Natural killer cell (primary cell): Measurements from ENCODE around the gene ZNF546. TPM values are rescaled to one million over a fixed set of nuclear protein-coding genes. Genes with fewer than 3 reads are reported as not detected.

Experiments used
- ATAC-seq, 3 donors: fragments of 150-1000 bp in 2 of 3; fragments of 200-7000 bp in 1 of 3; cut with Tn5 transposase; 1 replicate in 1 of 3; 2 replicates in 2 of 3; pipeline ENCODE4 v1.10.0; 2021; ENCODE audit warnings: mild to moderate bottlenecking in 2 of 3, moderate library complexity in 2 of 3
- DNase-seq, 2 donors: peaks; one replicate each; pipeline versions ENCODE4 v3.0.0 to v3.0.0-alpha.2; 2013 to 2021; ENCODE audit warnings: mixed read lengths in 1 of 2
- H3K27ac ChIP-seq: one replicate; pipeline ENCODE4 v1.5.1; 2013; ENCODE audit warnings: mild to moderate bottlenecking, low read length
- H3K27me3 ChIP-seq: one replicate; pipeline ENCODE4 v1.6.1; 2013; ENCODE audit warnings: low read length; ENCODE audit not compliant: control insufficient read depth, insufficient read depth
- H3K36me3 ChIP-seq: one replicate; pipeline ENCODE4 v1.6.1; 2013; ENCODE audit warnings: low read length; ENCODE audit not compliant: control insufficient read depth, insufficient read depth
- H3K4me1 ChIP-seq: one replicate; pipeline ENCODE4 v1.6.1; 2013; ENCODE audit warnings: low read length; ENCODE audit not compliant: control insufficient read depth, insufficient read depth
- H3K4me3 ChIP-seq: one replicate; pipeline ENCODE4 v1.5.1; 2013; ENCODE audit warnings: low read length
- H3K9me3 ChIP-seq: one replicate; pipeline ENCODE4 v1.6.1; 2013; ENCODE audit warnings: low read length; ENCODE audit not compliant: control insufficient read depth, insufficient read depth
- H3K27ac Mint-ChIP-seq, 2 donors: one replicate each; pipeline ENCODE4 v1.8.0; 2022; ENCODE audit warnings: mild to moderate bottlenecking in 2 of 2, mixed read lengths in 2 of 2, moderate library complexity in 1 of 2
- H3K27me3 Mint-ChIP-seq, 2 donors: one replicate each; pipeline ENCODE4 v1.8.0; 2022; ENCODE audit warnings: low read depth in 2 of 2, mixed read lengths in 2 of 2
- H3K36me3 Mint-ChIP-seq: one replicate; pipeline ENCODE4 v1.8.0; 2022; ENCODE audit warnings: mixed read lengths
- H3K4me1 Mint-ChIP-seq, 2 donors: one replicate each; pipeline ENCODE4 v1.8.0; 2022; ENCODE audit warnings: mixed read lengths in 2 of 2
- H3K4me3 Mint-ChIP-seq: one replicate; pipeline ENCODE4 v1.8.0; 2022; ENCODE audit warnings: mild to moderate bottlenecking, moderate library complexity, mixed read lengths
- H3K9me3 Mint-ChIP-seq, 2 donors: one replicate each; pipeline ENCODE4 v1.8.0; 2022; ENCODE audit warnings: mixed read lengths in 2 of 2
- WGBS: methylation state at CpG from one replicate; pipeline ENCODE4 v1.1.7; 2013; ENCODE audit warnings: missing lambda C conversion rate; ENCODE audit not compliant: insufficient coverage; 5-methylcytosine and 5-hydroxymethylcytosine counted together
- intact Hi-C: fragments of 100-400 bp; cut with micrococcal nuclease; formaldehyde crosslinking; loops from one replicate; pipeline ENCODE4 v1.14.2; 2022
- total RNA-seq, 4 donors: library from RNA; stranded (reverse); fragments of 120-200 nt in 1 of 4; gene quantifications; one replicate each; pipeline versions ENCODE4 v1.2.3 to v1.2.4, GENCODE V29; 2013 to 2022
- TF ChIP-seq, protein P1 (sequence below): fragments of 200-600 bp; IDR thresholded peaks from one replicate; pipeline ENCODE4 v1.8.0; 2022; ENCODE audit warnings: antibody characterized with exemption

Gene ZNF546
- total RNA-seq, 3 donors from 2014 or later (not counting 1 experiment from before 2014, with no cell fraction given), result 3.3 to 4.0 (median 3.8) TPM

DNA sequence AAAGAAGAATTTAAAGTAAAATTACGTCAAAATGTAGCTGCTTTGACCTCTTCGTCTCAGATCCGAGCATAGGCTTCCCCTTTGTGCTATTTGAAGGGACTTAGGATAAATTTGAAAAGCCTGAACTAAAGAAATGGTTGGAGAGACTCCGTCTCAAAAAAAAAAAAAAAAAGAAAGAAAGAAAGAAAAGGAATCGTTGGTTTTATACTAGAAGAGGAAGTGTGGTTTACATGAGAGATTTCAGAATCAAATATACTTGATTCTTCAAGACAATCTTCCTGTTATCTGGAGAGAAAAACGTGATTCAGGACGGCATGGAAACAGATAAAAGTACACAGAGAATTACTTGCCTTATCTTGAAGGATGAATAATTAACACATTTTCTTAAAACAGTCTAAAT, 59.6 kb downstream of the ZNF546 start:
- Histone ChIP-seq H3K4me1 (peaks cover 13% of the 10 kb centered on the region), H3K9me3 (peaks cover 2% of the 10 kb centered on the region), H3K27me3 (peaks cover 4% of the 10 kb centered on the region), H3K4me3 (peak overlapping the region; percentile 90), H3K27ac (peak overlapping the region; percentile 77), H3K36me3 (no peaks in the 10 kb centered on the region)
- H3K36me3 Mint-ChIP-seq, result peaks cover 16% of the 10 kb centered on the region
- H3K27me3 Mint-ChIP-seq, result peaks cover 19 to 24% of the 10 kb centered on the region in 2 donors
- H3K4me1 Mint-ChIP-seq, result peaks cover 48 to 51% of the 10 kb centered on the region in 2 donors
- DNase-seq (no peak), ATAC-seq (no peak)
- intact Hi-C loops, result no loop called here
- TF ChIP-seq, protein P1, sequence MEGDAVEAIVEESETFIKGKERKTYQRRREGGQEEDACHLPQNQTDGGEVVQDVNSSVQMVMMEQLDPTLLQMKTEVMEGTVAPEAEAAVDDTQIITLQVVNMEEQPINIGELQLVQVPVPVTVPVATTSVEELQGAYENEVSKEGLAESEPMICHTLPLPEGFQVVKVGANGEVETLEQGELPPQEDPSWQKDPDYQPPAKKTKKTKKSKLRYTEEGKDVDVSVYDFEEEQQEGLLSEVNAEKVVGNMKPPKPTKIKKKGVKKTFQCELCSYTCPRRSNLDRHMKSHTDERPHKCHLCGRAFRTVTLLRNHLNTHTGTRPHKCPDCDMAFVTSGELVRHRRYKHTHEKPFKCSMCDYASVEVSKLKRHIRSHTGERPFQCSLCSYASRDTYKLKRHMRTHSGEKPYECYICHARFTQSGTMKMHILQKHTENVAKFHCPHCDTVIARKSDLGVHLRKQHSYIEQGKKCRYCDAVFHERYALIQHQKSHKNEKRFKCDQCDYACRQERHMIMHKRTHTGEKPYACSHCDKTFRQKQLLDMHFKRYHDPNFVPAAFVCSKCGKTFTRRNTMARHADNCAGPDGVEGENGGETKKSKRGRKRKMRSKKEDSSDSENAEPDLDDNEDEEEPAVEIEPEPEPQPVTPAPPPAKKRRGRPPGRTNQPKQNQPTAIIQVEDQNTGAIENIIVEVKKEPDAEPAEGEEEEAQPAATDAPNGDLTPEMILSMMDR, result no peak
- peak overlapping the region; percentile 91 to 93 for H3K27ac Mint-ChIP-seq
- H3K9me3 Mint-ChIP-seq, result peaks cover 12 to 17% of the 10 kb centered on the region in 2 donors
- 3% methylated on average over 4 of the region's 7 CpGs for WGBS
- peak overlapping the region; percentile 98 for H3K4me3 Mint-ChIP-seq

DNA sequence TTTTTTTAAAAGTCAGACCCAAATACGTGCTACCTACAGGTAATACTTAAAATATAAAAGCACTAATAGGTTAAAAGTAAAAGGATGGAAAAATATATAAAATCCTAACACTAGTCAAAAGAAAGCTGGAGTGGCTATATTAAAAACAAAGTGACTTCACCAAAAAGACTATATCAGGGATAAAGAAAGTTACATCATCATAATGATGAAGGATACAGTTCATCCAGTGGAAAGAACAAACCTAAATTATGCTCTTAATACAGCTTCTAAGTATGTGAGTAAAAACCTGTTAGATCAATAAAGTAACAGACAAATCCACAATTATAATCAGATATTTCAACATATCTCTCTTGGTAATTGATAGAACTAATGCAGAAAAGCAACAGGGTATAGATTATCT, 60.3 kb downstream of the ZNF546 start:
- Mint-ChIP-seq H3K4me1 (peaks cover 46 to 47% of the 10 kb centered on the region in 2 donors), H3K27ac (no peak overlapping the region), H3K27me3 (peaks cover 19 to 29% of the 10 kb centered on the region in 2 donors), H3K36me3 (peaks cover 16% of the 10 kb centered on the region), H3K4me3 (no peak overlapping the region), H3K9me3 (peaks cover 12 to 17% of the 10 kb centered on the region in 2 donors)
- Histone ChIP-seq H3K27me3 (peaks cover 4% of the 10 kb centered on the region), H3K27ac (no peak overlapping the region), H3K4me3 (no peak overlapping the region), H3K36me3 (no peaks in the 10 kb centered on the region), H3K4me1 (peaks cover 13% of the 10 kb centered on the region), H3K9me3 (peaks cover 2% of the 10 kb centered on the region)
- ATAC-seq (no peak), DNase-seq (no peak)
- intact Hi-C loops, result no loop called here
- WGBS, result no CpG with 5 or more reads among the region's 1 CpG
- TF ChIP-seq, protein P1, result no peak

DNA sequence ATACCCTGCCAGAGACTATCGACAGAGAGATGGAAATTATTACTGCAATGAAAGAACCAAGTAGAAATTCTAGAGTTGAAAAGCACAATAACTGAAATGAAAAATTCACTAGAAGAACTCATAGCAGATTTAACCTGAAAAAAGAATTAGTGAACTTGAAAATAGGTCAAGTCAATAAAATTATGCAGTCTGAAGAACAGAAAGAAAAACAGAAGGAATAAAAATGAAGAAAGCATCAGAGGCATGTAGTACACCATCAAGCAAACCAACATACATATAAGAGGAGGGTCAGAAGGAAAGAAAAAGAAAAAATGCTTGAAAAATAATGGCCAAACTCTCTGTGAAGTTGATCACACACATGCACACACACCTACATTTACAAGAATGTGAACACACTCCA, 62.8 kb downstream of the ZNF546 start:
- H3K36me3 ChIP-seq, result no peaks in the 10 kb centered on the region
- Mint-ChIP-seq H3K27me3 (peaks cover 23 to 35% of the 10 kb centered on the region in 2 donors), H3K36me3 (peaks cover 18% of the 10 kb centered on the region), H3K4me1 (peaks cover 21 to 23% of the 10 kb centered on the region in 2 donors), H3K27ac (no peak overlapping the region), H3K9me3 (peaks cover 12 to 20% of the 10 kb centered on the region in 2 donors), H3K4me3 (no peak overlapping the region)
- WGBS, result no CpG with 5 or more reads among the region's 1 CpG
- peaks cover 2% of the 10 kb centered on the region for H3K9me3 ChIP-seq
- intact Hi-C loops, result no loop called here
- peaks cover 4% of the 10 kb centered on the region for H3K27me3 ChIP-seq
- TF ChIP-seq, protein P1, result no peak
- DNase-seq (no peak), ATAC-seq (no peak)
- no peak overlapping the region for H3K4me3 ChIP-seq
- H3K27ac ChIP-seq, result no peak overlapping the region
- H3K4me1 ChIP-seq, result peaks cover 13% of the 10 kb centered on the region

DNA sequence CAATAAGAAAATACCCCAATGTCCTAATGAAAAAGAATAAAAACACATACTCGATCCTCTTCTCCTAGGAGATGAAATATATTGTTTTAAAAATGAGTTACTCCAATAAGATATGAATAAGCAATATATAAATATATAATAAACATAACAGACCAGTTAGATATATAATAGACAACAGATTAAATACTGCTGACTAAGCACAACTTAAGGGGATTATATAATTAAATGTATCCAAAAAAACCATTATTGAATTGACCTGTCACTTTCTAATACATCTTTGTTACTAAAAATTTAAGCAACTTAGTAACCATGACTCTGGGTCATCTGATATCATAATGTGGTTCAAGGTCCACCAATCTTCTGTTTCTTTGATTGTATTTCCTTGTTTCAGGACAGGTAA, 73.2 kb downstream of the ZNF546 start:
- Mint-ChIP-seq H3K4me3 (no peak overlapping the region), H3K9me3 (no peaks in the 10 kb centered on the region), H3K36me3 (peaks cover 21% of the 10 kb centered on the region), H3K4me1 (no peaks in the 10 kb centered on the region), H3K27me3 (no peaks in the 10 kb centered on the region), H3K27ac (no peak overlapping the region)
- H3K4me3 ChIP-seq, result no peak overlapping the region
- H3K9me3 ChIP-seq, result peaks cover 5% of the 10 kb centered on the region
- no peaks in the 10 kb centered on the region for H3K27me3 ChIP-seq
- peaks cover 17% of the 10 kb centered on the region for H3K36me3 ChIP-seq
- WGBS, result no CpG with 5 or more reads among the region's 1 CpG
- intact Hi-C loops, result no loop called here
- no peak overlapping the region for H3K27ac ChIP-seq
- no peak for ATAC-seq
- H3K4me1 ChIP-seq, result no peaks in the 10 kb centered on the region
- TF ChIP-seq, protein P1, result no peak
- no peak for DNase-seq
